ENCODE results near the gene PSMD9. TPM values are rescaled to one million over a fixed set of nuclear protein-coding genes. Genes with fewer than 3 reads are reported as not detected.
"Not testable (repeated sequence)": the region's sequence is repeated elsewhere in the genome, so short reads cannot be mapped to it uniquely, and the experiment has no call there.

The PSMD9 gene
- total and polyA plus RNA-seq, 9 donors, result 24.4 to 58.7 (median 35.5) TPM

DNA sequence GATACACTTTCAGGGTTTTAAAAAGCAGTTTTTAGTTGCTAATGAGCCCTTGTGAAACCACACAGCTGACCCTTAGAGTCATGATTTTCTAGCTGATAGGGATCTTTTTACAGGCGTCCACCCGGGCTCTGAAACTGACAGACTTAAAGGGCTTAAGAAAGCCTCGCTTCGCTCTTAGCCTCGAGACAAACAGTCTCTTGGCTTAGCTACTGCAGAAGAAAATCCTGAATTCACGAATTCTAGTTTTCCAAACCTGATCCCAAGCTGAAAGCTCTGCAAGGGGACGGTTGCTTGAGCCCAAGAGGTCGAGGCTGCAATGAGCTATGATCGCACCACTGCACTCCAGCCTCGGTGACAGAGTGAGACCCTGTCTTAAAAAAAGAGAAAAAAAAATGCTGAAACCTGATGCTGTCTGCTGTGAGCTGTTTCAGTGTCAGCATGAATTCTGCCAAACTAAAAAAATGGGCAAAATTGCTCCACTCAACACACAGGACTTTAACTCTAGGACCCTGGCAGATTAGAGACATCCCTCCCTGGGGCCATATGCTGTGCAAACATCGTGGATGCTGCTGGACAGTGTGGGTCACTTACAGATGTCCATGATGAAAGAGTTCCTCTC is 26.8 kb upstream of the PSMD9 start:
- no peak for DNase-seq
- Histone ChIP-seq H3K36me3 (no peaks in the 10 kb centered on the region), H3K27me3 (no peaks in the 10 kb centered on the region), H3K27ac (peak overlapping the region in 1 of 2 donors; percentile 33), H3K9me3 (no peaks in the 10 kb centered on the region), H3K4me3 (no peak overlapping the region), H3K4me1 (ENCODE audit: insufficient read depth) (peaks cover 12% of the 10 kb centered on the region)
- 15 to 30% (median 22%) methylated on average over 11 of the region's 11 CpGs for WGBS, 3 donors
- intact Hi-C loops (cut with DNase I), result no loop called here
- TF ChIP-seq POLR2A (IDR thresholded peaks at IDR 0.05) (no peak), CTCF (IDR thresholded peaks at IDR 0.05) (no peak), EP300 (IDR thresholded peaks at IDR 0.05) (no peak)

DNA sequence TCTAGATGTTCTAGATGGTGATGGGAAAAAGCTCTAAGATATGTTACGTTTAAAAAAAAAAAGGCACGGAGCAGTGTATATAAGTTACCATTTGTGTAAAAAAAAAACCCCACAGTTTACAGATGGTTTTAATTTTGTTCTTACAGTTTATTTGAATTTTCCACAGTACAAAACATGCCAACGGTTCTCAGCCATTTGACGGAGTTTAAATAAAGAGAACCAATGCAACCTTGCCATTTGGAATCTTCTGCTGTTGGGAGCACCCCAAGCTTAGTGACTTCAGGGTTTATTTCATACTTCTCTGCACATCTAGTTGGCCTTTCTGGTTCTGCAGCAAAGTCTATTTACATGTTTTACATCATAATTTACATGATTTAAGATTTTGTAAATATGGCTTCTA is 22.3 kb upstream of the PSMD9 start:
- no peaks in the 10 kb centered on the region for H3K4me1 ChIP-seq (ENCODE audit: insufficient read depth)
- H3K27ac ChIP-seq, result no peak overlapping the region
- H3K4me3 ChIP-seq, result no peak overlapping the region
- TF ChIP-seq POLR2A (IDR thresholded peaks at IDR 0.05) (no peak), CTCF (IDR thresholded peaks at IDR 0.05) (no peak), EP300 (IDR thresholded peaks at IDR 0.05) (no peak)
- no peaks in the 10 kb centered on the region for H3K9me3 ChIP-seq
- DNase-seq, result no peak
- no peaks in the 10 kb centered on the region for H3K36me3 ChIP-seq
- intact Hi-C loops (cut with DNase I), result no loop called here
- 53 to 62% (median 59%) methylated on average over 4 of the region's 4 CpGs for WGBS, 3 donors
- H3K27me3 ChIP-seq, result no peaks in the 10 kb centered on the region

GRCh38 chr12:121869229-121869628 is 19.4 kb upstream of the PSMD9 start:
- intact Hi-C loops (cut with DNase I); DNase-seq; H3K9me3 ChIP-seq; H3K4me3 ChIP-seq; H3K27me3 ChIP-seq; H3K27ac ChIP-seq; H3K4me1 ChIP-seq (ENCODE audit: insufficient read depth); H3K36me3 ChIP-seq: not testable (repeated sequence)
- WGBS, 3 donors, result 90 to 94% (median 92%) methylated on average over 8 of the region's 8 CpGs

GRCh38 chr12:121871467-121871866 is 17.1 kb upstream of the PSMD9 start:
- no peaks in the 10 kb centered on the region for H3K27me3 ChIP-seq
- WGBS, 3 donors, result 73 to 89% (median 75%) methylated on average over 3 of the region's 3 CpGs
- no peak for TF ChIP-seq EP300 (IDR thresholded peaks at IDR 0.05)
- TF ChIP-seq CTCF (IDR thresholded peaks at IDR 0.05), result no peak
- no peak for TF ChIP-seq POLR2A (IDR thresholded peaks at IDR 0.05)
- no peaks in the 10 kb centered on the region for H3K4me1 ChIP-seq (ENCODE audit: insufficient read depth)
- H3K4me3 ChIP-seq, result no peak overlapping the region
- intact Hi-C loops (cut with DNase I), result loop anchor here in 1 of 4 donors (10.0 kb wide), 1 partner anchor 47 kb away; no protein-coding TSS in a partner anchor
- H3K9me3 ChIP-seq, result no peaks in the 10 kb centered on the region
- H3K27ac ChIP-seq, result no peak overlapping the region
- no peak for DNase-seq
- H3K36me3 ChIP-seq, result no peaks in the 10 kb centered on the region

- Histone ChIP-seq H3K4me1 (ENCODE audit: insufficient read depth) (no peaks in the 10 kb centered on the region), H3K27ac (no peak overlapping the region), H3K27me3 (no peaks in the 10 kb centered on the region), H3K36me3 (no peaks in the 10 kb centered on the region), H3K9me3 (no peaks in the 10 kb centered on the region), H3K4me3 (no peak overlapping the region)
- intact Hi-C loops (cut with DNase I), result loop anchor here in 1 of 4 donors (10.0 kb wide), 1 partner anchor 48 kb away; no protein-coding TSS in a partner anchor
- TF ChIP-seq EP300 (IDR thresholded peaks at IDR 0.05) (no peak), POLR2A (IDR thresholded peaks at IDR 0.05) (no peak), CTCF (IDR thresholded peaks at IDR 0.05) (no peak)
- DNase-seq, result peak; percentile 43 to 83 (median 66)
- 8 to 9% (median 8%) methylated on average over 5 of the region's 5 CpGs for WGBS, 3 donors
Observed at GRCh38 chr12:121872546-121873215, 15.9 kb upstream of the PSMD9 start.

Data from ovary (tissue), 9 donors.